ENCODE data around the gene FSTL5.
"Not testable (repeated sequence)": the region's sequence is repeated elsewhere in the genome, so short reads cannot be mapped to it uniquely, and the experiment has no call there.

The FSTL5 gene

DNA sequence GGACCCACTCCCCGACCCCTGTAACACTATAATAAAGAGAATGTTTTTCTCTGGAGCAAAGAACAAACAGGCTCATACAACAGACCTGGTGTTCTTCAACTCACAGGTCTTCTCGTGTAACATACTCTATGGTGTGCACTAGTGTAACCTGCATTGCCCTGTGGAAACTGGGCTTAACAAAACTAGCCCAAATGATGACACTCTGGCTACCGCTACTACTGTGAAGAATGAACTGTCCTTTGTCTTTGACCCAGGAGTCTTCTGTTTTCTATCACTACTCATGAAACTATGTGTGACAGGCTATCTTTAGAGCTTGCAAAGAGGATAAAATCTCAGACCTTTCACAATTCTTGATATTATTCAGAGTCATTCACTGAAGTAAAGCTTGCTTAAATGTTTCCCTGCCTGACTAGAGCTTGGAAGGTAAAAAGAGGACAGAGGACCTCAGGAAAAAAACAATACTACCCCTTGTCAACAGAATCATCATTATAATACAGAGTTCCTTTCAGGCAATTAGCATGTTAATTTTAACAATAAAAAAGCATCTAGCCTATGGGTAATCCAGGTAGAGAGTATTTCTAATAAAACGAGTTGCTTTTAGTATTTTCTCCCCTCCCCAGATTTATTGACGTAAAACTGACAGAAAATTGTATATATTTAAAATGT is 59.2 kb downstream of the FSTL5 start:
- Histone ChIP-seq H2BK120ac (ENCODE audit: low read depth, low read length) (no peak overlapping the region), H3K4me1 (ENCODE audit: control insufficient read depth, insufficient read depth, low read depth, low read length) (no peaks in the 10 kb centered on the region), H3K4me3 (ENCODE audit: insufficient read depth in 1 of 2, low read depth in 1 of 2, low read length in 2 of 2) (no peak overlapping the region), H4K91ac (ENCODE audit: low read length) (no peak overlapping the region), H3K18ac (ENCODE audit: low read depth in 1 of 2, low read length in 2 of 2) (no peak overlapping the region), H2AK5ac (ENCODE audit: low read length, severe bottlenecking) (no peak overlapping the region), H3K14ac (ENCODE audit: low read length in 2 of 2) (no peak overlapping the region), H3K4ac (ENCODE audit: low read depth in 1 of 2, low read length in 2 of 2) (no peak overlapping the region), H3K36me3 (ENCODE audit: control insufficient read depth in 1 of 2, insufficient read depth in 2 of 2, low read depth in 1 of 2, low read length in 2 of 2) (no peaks in the 10 kb centered on the region), H3K79me1 (replicated peaks; ENCODE audit: low read length, poor library complexity, severe bottlenecking) (no peaks in the 10 kb centered on the region), H3K4me2 (ENCODE audit: low read length, poor library complexity, severe bottlenecking) (no peak overlapping the region), H2BK12ac (ENCODE audit: low read length in 2 of 2) (no peak overlapping the region), H4K8ac (ENCODE audit: low read length) (no peak overlapping the region), H3K27ac (ENCODE audit: low read length, poor library complexity, severe bottlenecking) (no peak overlapping the region), H3K9ac (ENCODE audit: low read length) (no peak overlapping the region), H3K23ac (ENCODE audit: low read length in 2 of 2) (no peak overlapping the region), H3K9me3 (ENCODE audit: control insufficient read depth, low read length) (no peaks in the 10 kb centered on the region), H2BK5ac (ENCODE audit: low read depth, low read length, poor library complexity, severe bottlenecking) (no peak overlapping the region), H2BK15ac (ENCODE audit: low read depth, poor library complexity, severe bottlenecking) (no peak overlapping the region), H2AFZ (ENCODE audit: low read depth, low read length) (no peak overlapping the region), H3K27me3 (ENCODE audit: control insufficient read depth in 1 of 2, insufficient read depth in 1 of 2, low read length in 2 of 2) (no peaks in the 10 kb centered on the region)
- WGBS = 88% methylated on average over 3 of the region's 5 CpGs
- no peak for DNase-seq

GRCh38 chr4:162103908-162104307 is 59.9 kb downstream of the FSTL5 start:
- not testable (repeated sequence) for H3K14ac ChIP-seq (ENCODE audit: low read length in 2 of 2)

DNA sequence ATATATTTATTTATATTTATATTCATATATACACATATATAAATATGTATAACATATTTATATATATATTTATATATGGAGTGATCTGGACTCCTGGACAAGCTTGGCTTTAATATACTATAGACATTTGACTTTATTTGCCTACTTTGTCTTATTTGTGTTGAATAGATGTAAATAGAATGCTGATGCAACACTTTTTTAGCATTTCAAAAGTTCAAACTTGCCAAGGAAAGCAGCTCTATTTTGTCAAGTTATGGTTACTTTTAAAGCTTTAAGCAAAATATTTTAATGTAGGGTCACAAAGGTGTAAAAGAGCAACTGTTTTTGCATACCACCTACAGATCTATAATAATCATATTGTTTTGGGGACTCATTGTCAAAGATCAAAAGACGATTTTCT is 61.1 kb downstream of the FSTL5 start:
- Histone ChIP-seq H3K9me3 (ENCODE audit: control insufficient read depth, low read length) (peaks cover 2% of the 10 kb centered on the region), H3K4ac (ENCODE audit: low read depth in 1 of 2, low read length in 2 of 2) (no peak overlapping the region), H2BK5ac (ENCODE audit: low read depth, low read length, poor library complexity, severe bottlenecking) (no peak overlapping the region), H3K14ac (ENCODE audit: low read length in 2 of 2) (no peak overlapping the region), H3K79me1 (replicated peaks; ENCODE audit: low read length, poor library complexity, severe bottlenecking) (no peaks in the 10 kb centered on the region), H2AFZ (ENCODE audit: low read depth, low read length) (no peak overlapping the region), H3K23ac (ENCODE audit: low read length in 2 of 2) (no peak overlapping the region), H3K4me2 (ENCODE audit: low read length, poor library complexity, severe bottlenecking) (no peak overlapping the region), H2BK120ac (ENCODE audit: low read depth, low read length) (no peak overlapping the region), H3K4me1 (ENCODE audit: control insufficient read depth, insufficient read depth, low read depth, low read length) (no peaks in the 10 kb centered on the region), H4K91ac (ENCODE audit: low read length) (no peak overlapping the region), H2BK15ac (ENCODE audit: low read depth, poor library complexity, severe bottlenecking) (no peak overlapping the region), H2AK5ac (ENCODE audit: low read length, severe bottlenecking) (no peak overlapping the region), H2BK12ac (ENCODE audit: low read length in 2 of 2) (no peak overlapping the region), H4K8ac (ENCODE audit: low read length) (no peak overlapping the region), H3K27me3 (ENCODE audit: control insufficient read depth in 1 of 2, insufficient read depth in 1 of 2, low read length in 2 of 2) (no peaks in the 10 kb centered on the region), H3K27ac (ENCODE audit: low read length, poor library complexity, severe bottlenecking) (no peak overlapping the region), H3K18ac (ENCODE audit: low read depth in 1 of 2, low read length in 2 of 2) (no peak overlapping the region), H3K9ac (ENCODE audit: low read length) (no peak overlapping the region), H3K36me3 (ENCODE audit: control insufficient read depth in 1 of 2, insufficient read depth in 2 of 2, low read depth in 1 of 2, low read length in 2 of 2) (no peaks in the 10 kb centered on the region), H3K4me3 (ENCODE audit: insufficient read depth in 1 of 2, low read depth in 1 of 2, low read length in 2 of 2) (no peak overlapping the region)
- DNase-seq = no peak
- no CpG with 5 or more reads among the region's 1 CpG for WGBS

More at GRCh38 chr4:162103908-162104307, 59.9 kb downstream of the FSTL5 start:
- H4K8ac ChIP-seq (ENCODE audit: low read length); H2AK5ac ChIP-seq (ENCODE audit: low read length, severe bottlenecking); H3K4me2 ChIP-seq (ENCODE audit: low read length, poor library complexity, severe bottlenecking); H2BK5ac ChIP-seq (ENCODE audit: low read depth, low read length, poor library complexity, severe bottlenecking); H3K79me1 ChIP-seq (replicated peaks; ENCODE audit: low read length, poor library complexity, severe bottlenecking); H2BK120ac ChIP-seq (ENCODE audit: low read depth, low read length); H3K4me1 ChIP-seq (ENCODE audit: control insufficient read depth, insufficient read depth, low read depth, low read length); H2BK15ac ChIP-seq (ENCODE audit: low read depth, poor library complexity, severe bottlenecking); DNase-seq; H3K27me3 ChIP-seq (ENCODE audit: control insufficient read depth in 1 of 2, insufficient read depth in 1 of 2, low read length in 2 of 2); H4K91ac ChIP-seq (ENCODE audit: low read length); H3K4me3 ChIP-seq (ENCODE audit: insufficient read depth in 1 of 2, low read depth in 1 of 2, low read length in 2 of 2); H2BK12ac ChIP-seq (ENCODE audit: low read length in 2 of 2); H3K27ac ChIP-seq (ENCODE audit: low read length, poor library complexity, severe bottlenecking); H3K9ac ChIP-seq (ENCODE audit: low read length); H2AFZ ChIP-seq (ENCODE audit: low read depth, low read length); H3K36me3 ChIP-seq (ENCODE audit: control insufficient read depth in 1 of 2, insufficient read depth in 2 of 2, low read depth in 1 of 2, low read length in 2 of 2); H3K4ac ChIP-seq (ENCODE audit: low read depth in 1 of 2, low read length in 2 of 2); H3K9me3 ChIP-seq (ENCODE audit: control insufficient read depth, low read length); H3K23ac ChIP-seq (ENCODE audit: low read length in 2 of 2); H3K18ac ChIP-seq (ENCODE audit: low read depth in 1 of 2, low read length in 2 of 2): not testable (repeated sequence)
- 97% methylated on average over 12 of the region's 12 CpGs for WGBS

GRCh38 chr4:162101337-162101736 is 62.5 kb downstream of the FSTL5 start:
- WGBS = 91% methylated on average over 1 of the region's 1 CpG
- Histone ChIP-seq H3K23ac (ENCODE audit: low read length in 2 of 2) (no peak overlapping the region), H3K4me3 (ENCODE audit: insufficient read depth in 1 of 2, low read depth in 1 of 2, low read length in 2 of 2) (no peak overlapping the region), H3K27ac (ENCODE audit: low read length, poor library complexity, severe bottlenecking) (no peak overlapping the region), H3K18ac (ENCODE audit: low read depth in 1 of 2, low read length in 2 of 2) (no peak overlapping the region), H3K9me3 (ENCODE audit: control insufficient read depth, low read length) (peaks cover 2% of the 10 kb centered on the region), H2AFZ (ENCODE audit: low read depth, low read length) (no peak overlapping the region), H2BK15ac (ENCODE audit: low read depth, poor library complexity, severe bottlenecking) (no peak overlapping the region), H4K91ac (ENCODE audit: low read length) (no peak overlapping the region), H4K8ac (ENCODE audit: low read length) (no peak overlapping the region), H2BK5ac (ENCODE audit: low read depth, low read length, poor library complexity, severe bottlenecking) (no peak overlapping the region), H2BK120ac (ENCODE audit: low read depth, low read length) (no peak overlapping the region), H3K4me2 (ENCODE audit: low read length, poor library complexity, severe bottlenecking) (no peak overlapping the region), H3K9ac (ENCODE audit: low read length) (no peak overlapping the region), H3K4ac (ENCODE audit: low read depth in 1 of 2, low read length in 2 of 2) (no peak overlapping the region), H2AK5ac (ENCODE audit: low read length, severe bottlenecking) (no peak overlapping the region), H3K79me1 (replicated peaks; ENCODE audit: low read length, poor library complexity, severe bottlenecking) (no peaks in the 10 kb centered on the region), H3K36me3 (ENCODE audit: control insufficient read depth in 1 of 2, insufficient read depth in 2 of 2, low read depth in 1 of 2, low read length in 2 of 2) (no peaks in the 10 kb centered on the region), H3K4me1 (ENCODE audit: control insufficient read depth, insufficient read depth, low read depth, low read length) (no peaks in the 10 kb centered on the region), H3K14ac (ENCODE audit: low read length in 2 of 2) (no peak overlapping the region), H3K27me3 (ENCODE audit: control insufficient read depth in 1 of 2, insufficient read depth in 1 of 2, low read length in 2 of 2) (no peaks in the 10 kb centered on the region), H2BK12ac (ENCODE audit: low read length in 2 of 2) (no peak overlapping the region)
- no peak for DNase-seq
